ENCODE results near the gene YARS1. TPM values are rescaled to one million over a fixed set of nuclear protein-coding genes. Genes with fewer than 3 reads are reported as not detected.

Gene YARS1
- total RNA-seq, 1 experiment from 2014 or later = 244 TPM

GRCh38 chr1:32863881-32864245 lies 46.7 kb upstream of the YARS1 start:
- H3K4me1 ChIP-seq (ENCODE audit: control insufficient read depth in 1 of 2, insufficient read depth in 2 of 2, low read length in 2 of 2) = no peaks in the 10 kb centered on the region
- ChIA-PET RAD21 (ENCODE audit: low non-redundant PET in 1 of 2, low total read pairs in 2 of 2, uncharacterized antibody in 2 of 2, unreplicated experiment in 2 of 2) (interaction anchor here in 1 of 2 experiments (0.6 kb wide), 1 partner anchor 174 kb away, joined by 3 read pairs; no protein-coding TSS in a partner anchor), POLR2A (no interaction called here), CTCF (no interaction called here)
- H3K36me3 ChIP-seq (ENCODE audit: control insufficient read depth in 1 of 2, insufficient read depth in 2 of 2, low read length in 2 of 2) = no peaks in the 10 kb centered on the region
- no peak for DNase-seq (ENCODE audit: low read depth, low spot score)
- no peak overlapping the region for H3K9ac ChIP-seq (ENCODE audit: low read length)
- ATAC-seq = no peak
- no peaks in the 10 kb centered on the region for H3K79me2 ChIP-seq (ENCODE audit: insufficient read depth, low read length)
- no peak for TF ChIP-seq SIN3A (IDR thresholded peaks at IDR 0.05; ENCODE audit: low read depth)
- TF ChIP-seq CEBPB (IDR thresholded peaks at IDR 0.05; ENCODE audit: low read depth) = no peak
- TF ChIP-seq ELF1 (IDR thresholded peaks at IDR 0.05; ENCODE audit: borderline replicate concordance, low read depth) = no peak
- TF ChIP-seq EGR1 (IDR thresholded peaks at IDR 0.05; ENCODE audit: low read depth) = no peak
- no peak for TF ChIP-seq FOSL1 (IDR thresholded peaks at IDR 0.05; ENCODE audit: low read depth)
- TF ChIP-seq, protein P1, sequence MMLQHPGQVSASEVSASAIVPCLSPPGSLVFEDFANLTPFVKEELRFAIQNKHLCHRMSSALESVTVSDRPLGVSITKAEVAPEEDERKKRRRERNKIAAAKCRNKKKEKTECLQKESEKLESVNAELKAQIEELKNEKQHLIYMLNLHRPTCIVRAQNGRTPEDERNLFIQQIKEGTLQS (IDR thresholded peaks at IDR 0.05) = no peak
- TF ChIP-seq YY1 (IDR thresholded peaks at IDR 0.05; ENCODE audit: extremely low read depth, insufficient replicate concordance, low read depth, low read length) = no peak
- TF ChIP-seq, protein P2, sequence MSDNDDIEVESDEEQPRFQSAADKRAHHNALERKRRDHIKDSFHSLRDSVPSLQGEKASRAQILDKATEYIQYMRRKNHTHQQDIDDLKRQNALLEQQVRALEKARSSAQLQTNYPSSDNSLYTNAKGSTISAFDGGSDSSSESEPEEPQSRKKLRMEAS (IDR thresholded peaks at IDR 0.05) = no peak
- TF ChIP-seq POLR2A (IDR thresholded peaks at IDR 0.05; ENCODE audit: borderline replicate concordance, extremely low read depth, insufficient read depth, insufficient read length) = no peak
- no peak for TF ChIP-seq ZFX (IDR thresholded peaks at IDR 0.05)
- TF ChIP-seq JUND (IDR thresholded peaks at IDR 0.05) = no peak
- TF ChIP-seq, protein P3, sequence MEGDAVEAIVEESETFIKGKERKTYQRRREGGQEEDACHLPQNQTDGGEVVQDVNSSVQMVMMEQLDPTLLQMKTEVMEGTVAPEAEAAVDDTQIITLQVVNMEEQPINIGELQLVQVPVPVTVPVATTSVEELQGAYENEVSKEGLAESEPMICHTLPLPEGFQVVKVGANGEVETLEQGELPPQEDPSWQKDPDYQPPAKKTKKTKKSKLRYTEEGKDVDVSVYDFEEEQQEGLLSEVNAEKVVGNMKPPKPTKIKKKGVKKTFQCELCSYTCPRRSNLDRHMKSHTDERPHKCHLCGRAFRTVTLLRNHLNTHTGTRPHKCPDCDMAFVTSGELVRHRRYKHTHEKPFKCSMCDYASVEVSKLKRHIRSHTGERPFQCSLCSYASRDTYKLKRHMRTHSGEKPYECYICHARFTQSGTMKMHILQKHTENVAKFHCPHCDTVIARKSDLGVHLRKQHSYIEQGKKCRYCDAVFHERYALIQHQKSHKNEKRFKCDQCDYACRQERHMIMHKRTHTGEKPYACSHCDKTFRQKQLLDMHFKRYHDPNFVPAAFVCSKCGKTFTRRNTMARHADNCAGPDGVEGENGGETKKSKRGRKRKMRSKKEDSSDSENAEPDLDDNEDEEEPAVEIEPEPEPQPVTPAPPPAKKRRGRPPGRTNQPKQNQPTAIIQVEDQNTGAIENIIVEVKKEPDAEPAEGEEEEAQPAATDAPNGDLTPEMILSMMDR (IDR thresholded peaks at IDR 0.05 in 2 of 3, conservative IDR thresholded peaks at IDR 0.05 in 1 of 3; ENCODE audit: borderline replicate concordance in 1 of 3, insufficient read depth in 1 of 3, low read depth in 2 of 3, low read length in 2 of 3) = no peak
- no peak overlapping the region for H3K4me2 ChIP-seq (ENCODE audit: low read length)
- no peak overlapping the region for H3K27ac ChIP-seq (ENCODE audit: low read depth, low read length)
- no peak overlapping the region for H3K4me3 ChIP-seq (replicated peaks in 1 of 2; ENCODE audit: low read depth in 1 of 2, low read length in 2 of 2)
- BruUV-seq (replicated peaks) = no TSS peak
- H3K9me3 ChIP-seq (ENCODE audit: control insufficient read depth in 1 of 2, insufficient read depth in 1 of 2, low read depth in 1 of 2, low read length in 2 of 2) = no peaks in the 10 kb centered on the region
- H4K20me1 ChIP-seq (ENCODE audit: insufficient read depth) = no peaks in the 10 kb centered on the region
- no peaks in the 10 kb centered on the region for H3K9me2 ChIP-seq (ENCODE audit: insufficient read depth)
- no peak overlapping the region for H2AFZ ChIP-seq (ENCODE audit: low read depth, low read length, poor library complexity, severe bottlenecking)
- H3K27me3 ChIP-seq (ENCODE audit: insufficient read depth, low read length) = no peaks in the 10 kb centered on the region
- intact Hi-C loops (cut with micrococcal nuclease) = no loop called here
